SK-N-SH (cell line): Measurements from ENCODE around the gene BAG3. TPM values are rescaled to one million over a fixed set of nuclear protein-coding genes. Genes with fewer than 3 reads are reported as not detected.

Experiments used
- CTCF ChIA-PET: fragments of 300-600, 350-600 bp; formaldehyde crosslinking; extraction: SDS; loops from one replicate; lab custom pipeline; 2021; lab: Yijun Ruan, JAX
- POLR2A ChIA-PET: fragments of 350-600 bp; sonication (Branson Sonifier 250); formaldehyde crosslinking; extraction: SDS; loops from one replicate; lab custom pipeline; 2020; ENCODE audit warnings: antibody characterized with exemption, inconsistent platforms; lab: Yijun Ruan, JAX
- DNase-seq: peaks from one replicate; pipeline ENCODE4 v3.0.0; 2012
- H2AFZ ChIP-seq: fragments of 200-600 bp; sonication (generic); 2 replicates; pipeline ENCODE4 v1.8.1; 2016; ENCODE audit warnings: antibody characterized with exemption, mild to moderate bottlenecking, low read depth
- H3F3A ChIP-seq: fragments of 200-600 bp; sonication (generic); replicated peaks from 2 replicates; pipeline ENCODE3; 2016; ENCODE audit warnings: antibody characterized with exemption, mild to moderate bottlenecking; ENCODE audit not compliant: insufficient read depth
- H3K27ac ChIP-seq, 2 experiments: fragments of 200-500 bp in 1 of 2; fragments of 200-600 bp in 1 of 2; sonication (Bioruptor generic) in 1 of 2; sonication (generic), shearing (Covaris generic) in 1 of 2; 2 replicates each; pipeline versions ENCODE4 v1.5.1 to v1.6.1; 2014 to 2016; ENCODE audit warnings: low read depth in 2 of 2, inconsistent platforms in 1 of 2, low read length in 1 of 2, mild to moderate bottlenecking in 1 of 2, mixed read lengths in 1 of 2
- H3K27me3 ChIP-seq: fragments of 200-600 bp; sonication (generic), shearing (Covaris generic); 2 replicates; pipeline ENCODE4 v1.6.1; 2016; ENCODE audit warnings: mixed run types; ENCODE audit not compliant: insufficient read depth
- H3K36me3 ChIP-seq, 2 experiments: fragments of 200-500 bp in 1 of 2; fragments of 200-600 bp in 1 of 2; sonication (Bioruptor generic) in 1 of 2; sonication (generic) in 1 of 2; replicated peaks in 1 of 2; 2 replicates each; pipeline versions ENCODE3 to v1.5.1; 2014 to 2016; ENCODE audit warnings: low read length in 1 of 2, mild to moderate bottlenecking in 1 of 2; ENCODE audit not compliant: insufficient read depth in 2 of 2, control insufficient read depth in 1 of 2
- H3K4me1 ChIP-seq, 2 experiments: fragments of 200-500 bp in 1 of 2; fragments of 200-600 bp in 1 of 2; sonication (Bioruptor generic) in 1 of 2; sonication (generic), shearing (Covaris generic) in 1 of 2; 2 replicates each; pipeline versions ENCODE4 v1.5.1 to v1.6.1; 2014 to 2016; ENCODE audit warnings: low read depth in 1 of 2, low read length in 1 of 2, mixed run types in 1 of 2; ENCODE audit not compliant: insufficient read depth in 2 of 2, control insufficient read depth in 1 of 2
- H3K4me2 ChIP-seq: fragments of 200-600 bp; sonication (generic), shearing (Covaris generic); 2 replicates; pipeline ENCODE4 v1.6.1; 2017; ENCODE audit warnings: mixed run types
- H3K4me3 ChIP-seq, 2 experiments: fragments of 200-500 bp in 1 of 2; fragments of 200-600 bp in 1 of 2; sonication (Bioruptor generic) in 1 of 2; sonication (generic), shearing (Covaris generic) in 1 of 2; 2 replicates each; pipeline versions ENCODE4 v1.5.1 to v1.8.1; 2014 to 2016; ENCODE audit warnings: low read depth in 2 of 2, inconsistent platforms in 1 of 2, low read length in 1 of 2, mild to moderate bottlenecking in 1 of 2, mixed read lengths in 1 of 2, moderate library complexity in 1 of 2
- H3K79me2 ChIP-seq: fragments of 200-600 bp; sonication (generic); 2 replicates; pipeline ENCODE4 v1.8.1; 2017; ENCODE audit warnings: mild to moderate bottlenecking; ENCODE audit not compliant: insufficient read depth
- H3K9ac ChIP-seq: fragments of 200-600 bp; sonication (generic); 2 replicates; pipeline ENCODE4 v1.6.1; 2017; ENCODE audit warnings: mixed run types
- H3K9me2 ChIP-seq: fragments of 200-600 bp; sonication (generic); 2 replicates; pipeline ENCODE4 v1.6.1; 2017; ENCODE audit warnings: mixed run types
- H3K9me3 ChIP-seq: fragments of 200-600 bp; sonication (generic); 2 replicates; pipeline ENCODE4 v1.6.1; 2017; ENCODE audit warnings: mixed run types, mild to moderate bottlenecking, moderate library complexity
- H4K20me1 ChIP-seq: fragments of 200-600 bp; sonication (generic); 2 replicates; pipeline ENCODE4 v1.6.1; 2017; ENCODE audit warnings: mild to moderate bottlenecking, mixed run types; ENCODE audit not compliant: insufficient read depth
- CTCF ChIP-seq: fragments of 200-600 bp; sonication (generic); IDR thresholded peaks from 2 replicates; pipeline ENCODE4 v1.6.1; 2017; ENCODE audit warnings: antibody characterized with exemption, mild to moderate bottlenecking, moderate library complexity
- FOXM1 ChIP-seq: IDR thresholded peaks from 2 replicates; pipeline ENCODE4 v1.4.0; 2012; ENCODE audit warnings: low read depth, mild to moderate bottlenecking
- GATA2 ChIP-seq: sonication (generic); formaldehyde crosslinking; IDR thresholded peaks from 2 replicates; pipeline ENCODE4 v1.5.0; 2020; ENCODE audit warnings: mild to moderate bottlenecking, missing genetic modification reagents
- IRF3 ChIP-seq: fragments of 150-350 bp; IDR thresholded peaks from 2 replicates; pipeline ENCODE4 v1.6.1; 2016; ENCODE audit warnings: mild to moderate bottlenecking, low read depth, low read length
- MEF2A ChIP-seq: IDR thresholded peaks from 2 replicates; pipeline ENCODE4 v1.4.0; 2012; ENCODE audit warnings: low read depth, borderline replicate concordance
- MXI1 ChIP-seq: IDR thresholded peaks from 2 replicates; pipeline ENCODE4 v1.6.1; 2012; ENCODE audit warnings: mild to moderate bottlenecking, low read depth, low read length, improper control_type of control experiment
- NRF1 ChIP-seq: IDR thresholded peaks from 2 replicates; pipeline ENCODE4 v1.6.1; 2012; ENCODE audit warnings: low read depth, mild to moderate bottlenecking, low read length
- SMC3 ChIP-seq: IDR thresholded peaks from 2 replicates; pipeline ENCODE4 v1.6.1; 2012; ENCODE audit warnings: low read depth, low read length, improper control_type of control experiment
- USF1 ChIP-seq: IDR thresholded peaks from 2 replicates; pipeline ENCODE4 v1.4.0; 2012; ENCODE audit warnings: low read depth, borderline replicate concordance
- WGBS: methylation state at CpG from one replicate; pipeline ENCODE4 v1.1.6; 2017; ENCODE audit warnings: low lambda C conversion rate; 5-methylcytosine and 5-hydroxymethylcytosine counted together
- polyA plus RNA-seq, 3 experiments: library from polyadenylated mRNA; depleted of rRNA; stranded (reverse); fragments of >200 nt; gene quantifications; 2 replicates each; pipeline ENCODE4 v1.2.3, GENCODE V29; 2012

BAG3 gene
- polyA plus RNA-seq, 1 of the 3 experiments (the other 2 are of a cell fraction), result 9.2 TPM

- 81% methylated on average over 12 of the region's 13 CpGs for WGBS
- CTCF ChIA-PET, result interaction anchor here (3.5 kb wide), 1 partner anchor 8 kb away, joined by 17 read pairs; no protein-coding TSS in a partner anchor
Observed at GRCh38 chr10:119616882-119617570, 34.2 kb upstream of the BAG3 start.

More at GRCh38 chr10:119616882-119617570, 34.2 kb upstream of the BAG3 start:
- H3F3A ChIP-seq, result peaks cover 7% of the 10 kb centered on the region
- H3K9ac ChIP-seq, result no peak overlapping the region
- no peaks in the 10 kb centered on the region for H3K27me3 ChIP-seq
- POLR2A ChIA-PET, result no interaction called here
- no peaks in the 10 kb centered on the region for H4K20me1 ChIP-seq
- TF ChIP-seq USF1 (no peak), FOXM1 (no peak), CTCF (no peak), MXI1 (no peak), NRF1 (no peak), IRF3 (no peak), MEF2A (no peak), SMC3 (no peak), GATA2 (no peak)
- TF ChIP-seq, all 33 proteins: peak for 0
- DNase-seq, result no peak
- H3K4me2 ChIP-seq, result no peak overlapping the region
- H3K9me2 ChIP-seq, result no peaks in the 10 kb centered on the region
- no peaks in the 10 kb centered on the region for H3K36me3 ChIP-seq
- H3K4me1 ChIP-seq, result peaks cover 11% of the 10 kb centered on the region in 2 experiments; a peak in 3 of 4 replicates
- H3K79me2 ChIP-seq, result no peaks in the 10 kb centered on the region
- no peak overlapping the region for H3K27ac ChIP-seq
- no peak overlapping the region for H3K4me3 ChIP-seq
- H2AFZ ChIP-seq, result no peak overlapping the region
- H3K9me3 ChIP-seq, result no peaks in the 10 kb centered on the region
